Measurements from ENCODE around the gene CHPF2.

DNA sequence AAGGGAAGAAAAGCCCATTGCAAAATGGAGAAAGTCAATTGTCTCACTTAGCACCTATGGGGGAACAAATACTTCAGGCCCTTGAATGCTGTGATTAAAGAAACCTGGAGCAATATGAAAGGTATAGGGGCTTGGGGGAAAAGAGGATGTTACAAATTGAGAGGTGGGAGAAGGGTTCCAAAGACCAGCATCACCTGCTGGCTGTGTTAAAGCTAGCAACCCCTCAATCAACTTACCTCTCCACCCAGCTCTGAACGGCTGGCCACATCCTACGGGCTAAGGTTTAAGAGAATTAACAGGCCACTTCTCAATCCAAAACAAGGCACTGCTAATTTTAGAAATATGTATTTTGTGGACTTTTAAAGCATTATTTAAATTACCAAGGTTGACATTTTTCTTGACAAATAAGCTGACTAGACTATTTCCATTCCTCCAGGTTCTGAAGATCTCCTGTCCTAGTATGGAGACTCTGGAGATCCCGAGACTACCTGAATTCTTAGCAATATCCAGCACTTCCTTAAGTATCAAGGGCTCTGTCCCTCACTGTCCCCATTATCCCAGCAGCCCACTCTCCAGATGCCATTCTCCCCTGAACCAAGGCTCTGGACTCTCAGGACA is 21.0 kb upstream of the CHPF2 start:
- TF ChIP-seq, protein P1, sequence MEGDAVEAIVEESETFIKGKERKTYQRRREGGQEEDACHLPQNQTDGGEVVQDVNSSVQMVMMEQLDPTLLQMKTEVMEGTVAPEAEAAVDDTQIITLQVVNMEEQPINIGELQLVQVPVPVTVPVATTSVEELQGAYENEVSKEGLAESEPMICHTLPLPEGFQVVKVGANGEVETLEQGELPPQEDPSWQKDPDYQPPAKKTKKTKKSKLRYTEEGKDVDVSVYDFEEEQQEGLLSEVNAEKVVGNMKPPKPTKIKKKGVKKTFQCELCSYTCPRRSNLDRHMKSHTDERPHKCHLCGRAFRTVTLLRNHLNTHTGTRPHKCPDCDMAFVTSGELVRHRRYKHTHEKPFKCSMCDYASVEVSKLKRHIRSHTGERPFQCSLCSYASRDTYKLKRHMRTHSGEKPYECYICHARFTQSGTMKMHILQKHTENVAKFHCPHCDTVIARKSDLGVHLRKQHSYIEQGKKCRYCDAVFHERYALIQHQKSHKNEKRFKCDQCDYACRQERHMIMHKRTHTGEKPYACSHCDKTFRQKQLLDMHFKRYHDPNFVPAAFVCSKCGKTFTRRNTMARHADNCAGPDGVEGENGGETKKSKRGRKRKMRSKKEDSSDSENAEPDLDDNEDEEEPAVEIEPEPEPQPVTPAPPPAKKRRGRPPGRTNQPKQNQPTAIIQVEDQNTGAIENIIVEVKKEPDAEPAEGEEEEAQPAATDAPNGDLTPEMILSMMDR (IDR thresholded peaks at IDR 0.05) = no peak
- TF ChIP-seq POLR2A (IDR thresholded peaks at IDR 0.05) = no peak

Measured in testis (tissue), 2 donors.